GM19099 (cell line): ENCODE data around the gene CAPN13.

Experiments used
- POLR2A ChIP-seq: IDR thresholded peaks from 3 replicates; pipeline ENCODE4 v1.6.1; 2011; ENCODE audit warnings: low read depth; ENCODE audit not compliant: insufficient read length; ENCODE audit errors: extremely low read depth

The CAPN13 gene

DNA sequence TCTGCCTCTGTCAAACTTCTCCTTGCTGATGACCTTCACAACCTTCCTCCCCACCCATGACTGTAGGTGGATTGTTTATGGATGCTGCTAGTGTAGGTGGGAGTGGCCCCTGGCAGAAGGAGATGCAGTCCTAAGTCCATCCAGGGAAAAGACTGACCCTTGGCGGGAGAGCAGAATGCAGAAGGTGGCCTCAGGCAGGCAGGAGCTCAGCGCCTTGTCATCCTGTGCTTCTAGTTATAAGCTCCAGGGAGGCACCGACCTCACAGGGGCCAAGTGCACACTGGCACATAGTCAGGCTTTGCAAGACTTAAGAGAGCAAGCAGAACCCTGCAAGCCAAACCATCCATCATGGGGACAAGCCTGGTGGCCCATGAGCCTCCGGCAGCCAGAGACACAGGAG lies 74.4 kb downstream of the CAPN13 start:
- TF ChIP-seq POLR2A: no peak

DNA sequence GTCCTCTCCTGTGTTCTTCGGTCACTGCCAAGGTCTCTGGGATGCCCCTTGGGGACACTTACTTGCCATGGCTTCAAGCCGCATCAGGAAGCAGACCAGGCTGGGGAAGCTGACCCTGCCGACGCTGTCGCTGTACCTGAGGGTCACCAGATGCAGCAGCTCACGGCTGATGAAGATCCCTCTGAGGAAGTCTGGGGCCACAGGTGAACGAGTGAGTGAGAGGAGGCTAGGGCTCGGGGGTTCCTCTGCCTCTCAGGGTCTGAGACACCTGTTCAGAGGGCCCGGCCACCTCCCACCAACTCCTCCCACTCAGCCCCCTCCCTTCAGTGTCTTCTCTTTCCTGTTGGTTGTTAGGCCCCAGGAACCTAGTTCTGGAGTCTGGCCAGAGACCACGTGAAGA lies 74.9 kb downstream of the CAPN13 start:
- no peak for TF ChIP-seq POLR2A

DNA sequence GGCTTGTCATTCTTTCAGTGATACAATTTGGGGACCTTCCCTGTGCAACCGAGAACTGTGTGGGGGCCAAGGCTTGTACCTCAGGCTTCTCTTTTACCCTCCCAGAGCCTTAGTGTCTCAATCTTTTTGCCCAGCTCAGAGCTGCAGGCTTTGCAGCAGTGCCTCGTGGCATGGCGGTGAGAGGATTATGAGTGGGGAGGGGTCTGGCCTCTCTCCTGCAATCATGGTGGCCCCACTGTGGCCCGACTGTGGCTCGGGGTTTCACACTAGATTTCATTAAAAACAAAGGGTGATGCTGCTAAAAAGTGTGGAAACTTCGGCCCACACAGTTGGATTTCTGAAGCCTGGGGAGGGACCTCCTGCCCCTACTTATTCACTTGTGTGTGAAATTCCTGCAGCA lies 75.5 kb downstream of the CAPN13 start:
- TF ChIP-seq POLR2A: no peak

DNA sequence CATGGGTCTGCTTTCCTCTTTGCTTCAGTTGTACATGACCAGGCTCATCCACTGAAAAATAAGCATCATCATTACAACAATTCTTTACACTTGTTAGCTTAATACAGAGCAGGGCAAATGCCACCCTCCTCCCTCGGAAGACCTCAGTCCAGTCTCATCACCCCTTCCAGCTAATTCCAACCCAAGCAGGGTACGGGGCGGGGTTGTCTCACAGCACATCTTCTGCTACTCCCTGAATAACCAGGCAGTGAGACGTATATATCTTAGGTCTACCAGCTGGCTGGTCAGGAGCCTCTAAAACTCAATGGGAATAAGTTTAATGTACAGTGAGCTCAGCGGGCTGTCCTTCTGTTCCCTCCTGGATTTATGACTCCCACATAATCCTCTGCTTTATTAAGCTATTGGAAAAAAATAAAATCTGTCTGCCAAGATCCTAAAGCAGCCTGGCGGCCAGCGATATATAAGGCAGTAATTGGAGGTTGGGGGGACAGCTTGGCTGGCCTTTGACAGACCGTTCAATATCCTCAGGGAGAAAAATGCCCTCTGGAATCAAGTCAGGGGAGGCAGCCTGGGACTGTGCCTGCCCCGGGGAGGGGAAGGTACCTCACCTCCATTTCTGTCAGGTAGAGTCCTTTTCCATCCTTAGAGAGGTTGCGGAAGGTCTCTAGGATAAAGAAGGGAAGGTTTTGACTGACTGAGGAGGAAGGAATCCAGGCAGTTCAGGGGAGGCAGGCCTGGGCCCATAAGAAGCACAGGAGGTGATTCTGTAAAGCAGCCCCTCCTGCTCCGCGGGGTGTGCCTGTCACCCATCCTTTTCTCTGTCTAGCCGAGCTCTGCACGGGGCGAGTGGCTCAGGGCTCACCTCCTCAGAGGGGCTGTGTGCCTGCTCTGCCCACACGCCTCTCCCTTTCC lies 76.3 kb downstream of the CAPN13 start:
- no peak for TF ChIP-seq POLR2A

DNA sequence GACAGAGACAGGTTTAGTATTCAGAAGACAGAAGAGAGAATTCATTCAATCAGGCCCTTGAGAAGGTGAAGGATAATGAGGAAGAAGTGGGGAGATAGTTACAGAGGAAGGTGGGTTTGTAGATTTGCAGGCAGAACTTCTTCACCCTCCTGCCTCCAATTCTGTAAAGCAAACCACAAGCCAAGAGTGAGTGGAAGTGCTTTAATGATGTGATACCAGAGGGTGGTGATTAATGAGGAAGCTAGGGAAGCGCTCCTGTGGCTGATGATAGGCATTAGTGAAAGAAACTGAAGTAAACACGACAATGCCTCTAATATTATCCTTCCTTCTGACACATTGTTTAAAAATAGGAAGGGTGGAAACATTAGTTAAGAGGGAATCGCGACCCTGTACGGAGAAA lies 78.2 kb downstream of the CAPN13 start:
- TF ChIP-seq POLR2A: no peak

DNA sequence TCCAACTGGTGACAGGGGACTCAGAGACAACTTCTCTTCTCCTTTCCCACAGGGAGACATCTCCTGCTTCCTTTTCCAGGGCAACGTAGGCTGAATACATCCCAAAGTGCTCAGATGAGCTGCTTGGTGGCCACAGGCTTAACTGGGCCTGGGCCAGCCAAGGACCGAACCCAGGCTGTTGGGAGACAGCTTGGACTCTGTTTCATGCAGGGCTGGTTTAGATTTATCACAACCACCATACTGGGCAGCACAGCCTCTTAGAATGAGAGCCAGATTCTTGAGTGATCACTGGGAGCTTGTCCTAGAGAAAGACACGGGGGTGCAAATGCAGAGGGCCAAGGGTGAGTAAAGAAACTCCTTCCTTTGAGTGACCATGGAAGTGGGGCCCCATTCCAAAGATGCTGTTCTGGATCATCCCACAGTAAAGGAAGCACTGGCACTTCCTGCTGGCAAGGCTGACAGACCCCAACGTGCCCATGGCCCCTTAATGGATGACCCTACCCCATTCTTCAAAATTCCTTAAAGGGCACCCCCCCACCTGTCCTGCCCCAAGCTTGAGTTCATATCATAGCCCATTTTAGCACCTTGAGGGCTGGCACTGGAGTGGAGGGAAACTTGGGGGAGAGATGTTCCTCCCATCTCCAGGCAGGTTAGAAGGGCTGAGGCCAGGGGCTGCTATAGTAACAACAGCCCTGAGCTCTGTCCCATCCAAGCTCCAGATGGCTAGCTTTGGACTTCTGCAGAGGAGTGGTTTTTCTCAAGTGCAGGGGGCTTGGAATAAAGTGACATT lies 84.1 kb downstream of the CAPN13 start:
- TF ChIP-seq POLR2A: no peak

DNA sequence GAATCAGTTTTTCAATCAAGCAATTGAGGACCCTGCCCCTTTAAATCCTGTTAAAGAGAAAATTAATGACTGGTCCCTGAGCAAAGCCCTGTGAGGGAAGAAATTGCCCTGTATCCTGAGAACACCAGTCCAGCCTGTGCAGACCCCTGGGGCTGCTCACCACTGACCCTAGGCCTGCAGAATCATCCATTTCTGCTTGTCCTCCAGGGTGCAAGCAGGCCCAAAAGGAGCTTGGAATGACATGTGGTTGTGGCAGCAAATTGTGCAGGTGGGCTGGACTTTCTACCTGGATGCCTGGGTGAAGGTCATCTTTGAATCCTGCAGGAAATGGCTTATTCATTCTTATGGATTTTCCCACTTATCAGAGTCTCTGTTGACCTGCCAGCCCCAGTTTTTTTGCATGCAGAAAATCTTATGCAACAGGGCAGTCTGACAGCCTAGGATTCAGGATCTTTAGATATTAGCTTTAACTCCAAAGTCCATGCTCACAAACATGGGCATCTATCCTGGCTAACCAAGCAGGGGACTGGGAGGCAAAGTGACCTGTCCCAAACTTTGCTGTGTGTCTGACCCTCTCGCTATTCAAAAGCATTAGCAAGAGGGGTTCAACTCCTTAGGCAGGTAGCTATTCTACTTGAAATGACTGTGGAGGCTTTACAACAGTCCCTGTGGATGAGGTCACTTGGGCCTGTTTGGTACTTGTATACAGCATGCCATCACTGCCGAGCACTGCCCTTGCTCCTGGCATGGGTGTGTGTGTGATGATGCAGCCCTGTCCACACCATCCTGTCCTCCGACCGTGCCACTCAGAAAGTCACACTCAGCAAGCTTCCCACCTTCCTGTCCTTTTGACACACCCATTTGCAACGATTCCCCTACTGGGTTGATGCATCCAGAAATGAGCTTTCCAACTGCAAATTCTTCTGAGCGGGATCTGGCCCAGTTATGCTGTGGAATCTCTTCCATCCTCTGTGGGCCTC lies 85.3 kb downstream of the CAPN13 start:
- no peak for TF ChIP-seq POLR2A

DNA sequence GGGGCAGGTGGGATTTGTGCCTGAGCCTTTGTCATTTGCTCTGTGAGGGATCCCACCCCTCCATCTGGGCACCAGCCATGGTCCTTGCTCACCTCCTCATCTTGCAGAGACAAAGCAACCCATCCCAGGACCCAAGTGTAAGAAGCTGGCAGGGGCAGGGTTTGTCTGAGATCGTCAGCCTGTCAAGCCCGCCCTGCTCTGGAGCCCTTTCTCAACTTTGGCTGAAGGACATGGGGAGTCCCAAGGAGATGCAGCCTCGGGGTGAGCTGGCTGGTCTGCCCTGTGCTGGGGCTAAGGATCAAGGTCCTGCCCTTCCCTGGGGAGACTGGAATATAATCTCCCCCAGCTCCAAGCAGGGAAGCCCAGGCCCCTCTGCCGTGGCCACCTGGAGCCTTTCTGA lies 86.0 kb downstream of the CAPN13 start:
- no peak for TF ChIP-seq POLR2A

DNA sequence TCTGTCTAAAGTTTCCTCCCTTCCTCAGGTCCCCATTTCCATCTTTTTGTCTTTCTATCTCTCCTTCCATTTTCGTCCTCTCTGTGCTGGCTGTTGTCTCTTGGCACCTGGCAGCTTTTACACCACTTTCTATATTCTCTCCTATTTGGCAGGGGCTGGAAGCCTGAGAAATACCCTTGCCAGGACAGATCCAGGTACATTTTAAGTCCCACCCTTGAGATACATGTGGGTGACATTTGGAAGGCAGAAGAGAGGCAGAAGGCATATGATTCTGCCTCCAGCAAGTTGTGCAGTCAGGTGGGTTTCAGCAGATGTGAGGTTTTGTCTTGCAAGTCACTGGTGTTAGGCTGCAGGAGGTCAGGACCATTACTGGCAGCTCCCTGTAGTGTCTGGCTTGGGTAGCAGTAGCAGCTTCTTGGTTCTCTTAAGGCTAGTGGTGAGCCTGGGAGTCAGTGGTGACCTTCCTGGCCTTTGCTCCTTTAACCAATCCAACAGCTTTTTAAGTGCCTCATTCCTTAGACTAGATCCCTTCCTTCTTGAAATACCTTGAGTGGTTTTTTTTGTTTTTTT lies 90.1 kb downstream of the CAPN13 start:
- no peak for TF ChIP-seq POLR2A

DNA sequence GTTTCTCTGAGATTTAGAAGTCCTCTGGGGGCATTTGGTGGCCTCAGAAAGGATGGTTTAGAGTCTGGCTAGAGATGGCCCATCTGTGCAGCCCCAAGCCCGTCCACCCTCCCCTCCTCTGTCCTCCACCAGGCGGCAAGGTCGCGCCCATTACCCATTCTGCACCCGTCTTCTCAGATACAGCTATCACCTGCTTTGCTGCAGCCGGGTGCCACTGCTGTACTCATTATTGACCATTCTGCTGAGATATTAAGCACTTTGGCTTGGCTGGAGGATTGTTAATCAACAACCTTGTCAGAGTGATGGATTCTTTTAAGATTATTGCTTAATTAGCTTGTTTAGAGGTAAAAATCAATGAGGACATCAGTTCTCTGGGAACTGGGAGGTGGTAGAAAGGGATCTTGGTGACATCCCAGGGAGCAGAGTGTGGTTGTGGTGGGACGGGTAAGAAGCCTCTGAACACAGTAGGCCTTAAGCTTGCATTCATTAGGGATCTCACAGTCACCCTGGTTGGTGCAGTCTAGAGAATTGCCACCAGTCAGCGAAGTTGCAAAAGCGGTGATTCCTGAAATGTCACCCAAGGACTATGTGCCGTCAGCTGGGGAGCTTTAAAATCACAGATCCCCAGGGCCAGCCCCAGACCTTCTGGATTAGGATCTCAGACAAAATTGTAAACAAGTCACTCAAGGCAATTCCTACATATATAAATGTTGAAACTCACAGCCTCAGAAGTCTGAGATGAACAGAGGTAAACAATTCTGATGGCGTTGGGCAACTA lies 90.9 kb downstream of the CAPN13 start:
- TF ChIP-seq POLR2A: no peak

DNA sequence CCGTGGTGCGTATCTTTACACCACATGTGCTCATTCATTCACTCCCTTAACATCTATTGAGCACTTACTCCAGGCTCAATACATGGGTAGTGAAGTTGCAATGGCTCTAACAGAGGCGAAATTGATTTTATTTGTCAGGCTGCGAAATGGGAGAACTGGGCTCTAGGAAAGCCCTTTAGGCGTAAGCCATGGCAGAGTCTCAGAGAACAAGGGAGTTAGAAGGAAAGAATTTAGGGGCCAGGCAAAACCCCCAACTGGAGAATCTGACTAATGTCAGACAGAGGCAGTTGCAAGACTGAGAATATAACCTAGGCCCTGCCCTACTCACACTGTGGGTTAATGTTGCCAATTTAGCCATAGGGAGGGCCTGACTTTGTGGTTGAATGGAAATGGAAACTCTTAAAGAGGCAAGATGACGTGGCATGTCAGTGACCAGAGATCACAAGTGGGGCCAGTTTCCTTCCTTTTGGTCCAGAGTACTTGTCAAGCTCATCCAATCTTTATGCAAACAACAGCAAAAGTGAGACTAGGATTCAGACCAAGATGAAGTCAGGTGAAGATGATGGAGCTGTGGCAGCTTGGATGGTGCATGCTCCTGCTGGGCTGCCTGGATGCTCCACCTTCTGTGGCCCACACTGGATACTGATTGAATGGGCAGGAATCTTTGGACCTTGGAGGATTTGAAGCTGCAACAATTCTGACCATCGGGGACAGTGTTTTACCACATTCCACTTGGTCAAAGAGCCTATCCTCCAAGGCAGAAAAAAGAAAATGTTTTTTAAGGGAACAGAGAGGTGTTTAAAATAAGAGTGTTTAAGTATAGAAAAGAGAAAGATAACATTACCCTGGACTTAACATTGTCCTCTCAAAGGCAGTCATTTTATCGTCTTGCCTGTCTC lies 92.2 kb downstream of the CAPN13 start:
- no peak for TF ChIP-seq POLR2A

DNA sequence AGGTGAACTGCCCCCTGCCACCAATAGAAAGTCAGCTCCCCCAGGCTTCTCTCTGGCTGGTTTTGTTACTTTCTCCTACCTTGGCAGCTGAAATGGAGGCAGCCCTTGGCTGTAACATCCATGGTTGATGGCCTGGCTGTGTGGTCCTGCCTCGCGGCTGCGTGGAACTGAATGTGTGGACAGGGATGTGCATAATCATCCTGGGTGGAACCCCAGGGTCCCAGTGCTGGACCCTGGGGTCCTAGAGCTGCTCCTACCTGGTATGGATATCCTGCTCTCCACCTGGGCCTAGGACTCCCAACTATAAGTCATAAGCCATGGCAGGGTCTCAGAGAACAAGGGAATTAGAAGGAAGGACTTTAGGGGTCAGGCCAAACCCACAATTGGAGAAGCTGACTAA lies 93.5 kb downstream of the CAPN13 start:
- TF ChIP-seq POLR2A: no peak

DNA sequence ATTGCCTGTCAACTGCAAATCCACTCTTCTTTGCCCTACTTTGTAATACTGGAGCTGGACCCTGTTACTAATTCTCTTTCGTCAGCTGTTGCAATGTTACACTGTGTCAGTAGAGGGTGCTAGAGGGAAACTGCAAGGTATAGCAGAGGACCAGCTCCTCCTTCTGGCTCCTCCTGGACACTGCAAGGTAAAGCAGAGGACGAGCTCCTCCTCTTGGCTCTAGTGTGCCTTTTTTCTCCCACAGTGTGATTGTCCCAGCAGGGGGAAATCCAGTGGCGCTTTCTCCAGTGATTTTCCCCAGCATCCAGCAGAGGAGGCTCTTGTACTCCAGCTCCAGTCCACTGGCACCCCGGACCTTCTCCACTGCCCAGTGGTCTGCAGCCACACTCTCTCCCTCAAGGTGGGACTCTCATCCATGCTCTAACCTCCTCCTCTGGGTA lies 95.6 kb downstream of the CAPN13 start:
- no peak for TF ChIP-seq POLR2A
